Activated CD4-positive, alpha-beta T cell treated with anti-CD3 and anti-CD28 coated beads, Interleukin-2, amount 50 U/mL, for 16 hours (primary cell): Measurements from ENCODE around the gene NFKB1.
A peak's percentile ranks its signal among the peaks of the same experiment; 100 is the strongest.
"Not testable (repeated sequence)": the region's sequence is repeated elsewhere in the genome, so short reads cannot be mapped to it uniquely, and the experiment has no call there.

ENCODE experiments used
- DNase-seq: peaks from one replicate; pipeline ENCODE4 v3.0.0-alpha.2; 2020

Gene NFKB1

DNA sequence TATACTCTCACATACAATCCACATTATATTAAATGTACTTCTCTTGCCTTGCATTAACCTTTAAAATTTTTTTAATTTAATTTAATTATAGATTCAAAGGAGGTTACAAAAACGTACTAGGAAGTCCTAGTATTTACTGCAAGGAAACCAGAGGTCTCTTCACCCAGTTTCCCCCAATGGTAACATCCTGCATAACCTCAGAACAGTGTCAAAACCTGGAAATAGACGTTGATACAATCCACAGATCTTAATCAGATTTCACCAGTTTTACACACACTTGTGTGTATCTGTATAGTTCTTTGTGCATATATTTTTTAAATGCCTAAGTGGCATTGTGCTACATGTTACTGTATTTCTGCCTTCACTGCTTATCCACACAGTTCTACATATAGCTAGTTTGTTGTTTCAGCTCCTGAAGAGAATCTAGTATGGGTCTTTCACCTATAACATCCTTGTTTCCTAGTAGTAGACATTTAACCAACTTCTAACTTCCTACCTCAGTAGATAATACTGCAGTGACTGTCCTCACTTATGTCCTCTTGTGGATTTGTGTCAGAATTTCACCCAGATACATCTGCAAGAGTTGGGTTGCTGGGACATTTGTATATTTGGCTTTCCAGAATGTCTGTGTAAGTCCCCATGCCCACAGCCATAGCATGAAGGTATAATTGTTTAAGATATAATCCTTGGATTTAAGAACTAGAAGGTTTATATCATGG lies 103.2 kb downstream of the NFKB1 start:
- no peak for DNase-seq

GRCh38 chr4:102606261-102606660 lies 105.1 kb downstream of the NFKB1 start:
- no peak for DNase-seq

DNA sequence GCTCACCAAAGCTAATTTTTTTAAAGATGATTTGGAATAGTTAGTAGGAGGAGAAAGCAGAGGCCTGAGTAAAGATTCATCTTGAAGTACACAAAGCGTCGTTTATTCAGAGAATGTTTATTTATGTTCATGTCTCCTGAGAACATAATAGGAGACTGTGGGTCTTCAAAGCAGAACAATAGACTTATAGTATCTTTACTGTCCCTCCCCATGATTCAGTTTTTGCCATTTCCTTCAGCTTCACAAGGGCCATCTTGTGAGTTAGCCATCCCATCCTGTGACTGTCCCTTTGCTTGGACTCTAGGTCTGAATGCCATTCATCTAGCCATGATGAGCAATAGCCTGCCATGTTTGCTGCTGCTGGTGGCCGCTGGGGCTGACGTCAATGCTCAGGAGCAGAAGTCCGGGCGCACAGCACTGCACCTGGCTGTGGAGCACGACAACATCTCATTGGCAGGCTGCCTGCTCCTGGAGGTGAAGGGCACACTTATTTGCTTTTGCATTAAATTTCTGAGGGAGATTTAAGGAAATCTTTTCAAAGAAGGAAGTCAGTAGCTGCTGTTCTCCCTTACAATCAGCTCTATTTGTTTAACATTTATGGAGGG lies 105.8 kb downstream of the NFKB1 start:
- no peak for DNase-seq

GRCh38 chr4:102608190-102608589 lies 107.0 kb downstream of the NFKB1 start:
- DNase-seq: no peak

GRCh38 chr4:102610007-102610406 lies 108.8 kb downstream of the NFKB1 start:
- no peak for DNase-seq

- DNase-seq: no peak
These were observed 109.3 kb downstream of the NFKB1 start for GRCh38 chr4:102610476-102610875.

DNA sequence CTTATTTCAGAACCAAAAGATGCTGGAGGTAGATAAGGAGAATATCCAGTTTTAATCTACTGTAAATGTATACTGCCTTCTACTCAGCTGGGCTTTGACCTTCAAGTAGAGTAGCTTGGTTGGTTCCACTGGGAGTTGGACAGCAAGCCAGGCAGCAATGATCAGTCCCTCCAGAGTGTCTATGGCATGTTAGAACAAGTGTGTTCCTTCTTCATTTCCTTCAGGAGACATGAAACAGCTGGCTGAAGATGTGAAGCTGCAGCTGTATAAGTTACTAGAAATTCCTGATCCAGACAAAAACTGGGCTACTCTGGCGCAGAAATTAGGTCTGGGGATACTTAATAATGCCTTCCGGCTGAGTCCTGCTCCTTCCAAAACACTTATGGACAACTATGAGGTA lies 111.1 kb downstream of the NFKB1 start:
- no peak for DNase-seq

GRCh38 chr4:102612824-102613366 lies 111.7 kb downstream of the NFKB1 start:
- DNase-seq: peak; percentile 49

DNA sequence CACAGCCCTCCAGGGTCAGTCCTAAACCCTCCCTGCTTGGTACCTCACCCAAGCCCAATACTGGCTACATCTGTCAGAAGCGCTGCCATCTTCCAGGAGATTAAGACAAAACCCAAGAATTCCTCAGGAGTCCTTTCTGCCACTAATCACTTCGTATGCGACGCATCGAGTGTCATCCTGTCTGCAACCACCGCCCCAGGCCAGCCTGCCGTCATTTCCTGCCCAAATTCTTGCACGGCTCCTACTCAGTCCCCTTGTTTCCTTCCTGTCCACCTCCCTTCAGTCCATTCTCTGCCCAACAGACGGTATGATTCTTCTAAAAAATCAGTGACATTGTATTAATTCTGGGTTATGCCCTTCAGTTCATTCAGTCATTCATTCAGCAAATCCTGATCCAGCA lies 113.6 kb downstream of the NFKB1 start:
- DNase-seq: no peak

- peak; percentile 47 for DNase-seq
These were observed 115.5 kb downstream of the NFKB1 start for GRCh38 chr4:102616636-102617035.

DNA sequence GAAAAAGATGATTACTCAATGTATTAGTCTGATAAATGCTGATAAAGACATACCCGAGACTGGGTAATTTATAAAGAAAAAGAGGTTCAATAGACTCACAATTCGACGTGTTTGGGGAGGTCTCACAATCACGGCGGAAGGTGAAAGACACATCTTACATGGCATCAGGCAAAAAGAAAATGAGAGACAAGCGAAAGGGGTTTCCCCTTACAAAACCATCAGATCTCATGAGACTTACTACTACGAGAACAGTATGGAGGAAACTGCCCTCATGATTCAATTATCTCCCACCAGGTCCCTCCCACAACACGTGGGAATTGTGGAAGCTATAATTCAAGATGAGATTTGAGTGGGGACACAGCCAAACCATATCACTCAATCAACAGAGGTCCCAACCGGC lies 117.9 kb downstream of the NFKB1 start:
- DNase-seq: not testable (repeated sequence)

- not testable (repeated sequence) for DNase-seq
These were observed 118.8 kb downstream of the NFKB1 start for GRCh38 chr4:102619776-102620631.

DNA sequence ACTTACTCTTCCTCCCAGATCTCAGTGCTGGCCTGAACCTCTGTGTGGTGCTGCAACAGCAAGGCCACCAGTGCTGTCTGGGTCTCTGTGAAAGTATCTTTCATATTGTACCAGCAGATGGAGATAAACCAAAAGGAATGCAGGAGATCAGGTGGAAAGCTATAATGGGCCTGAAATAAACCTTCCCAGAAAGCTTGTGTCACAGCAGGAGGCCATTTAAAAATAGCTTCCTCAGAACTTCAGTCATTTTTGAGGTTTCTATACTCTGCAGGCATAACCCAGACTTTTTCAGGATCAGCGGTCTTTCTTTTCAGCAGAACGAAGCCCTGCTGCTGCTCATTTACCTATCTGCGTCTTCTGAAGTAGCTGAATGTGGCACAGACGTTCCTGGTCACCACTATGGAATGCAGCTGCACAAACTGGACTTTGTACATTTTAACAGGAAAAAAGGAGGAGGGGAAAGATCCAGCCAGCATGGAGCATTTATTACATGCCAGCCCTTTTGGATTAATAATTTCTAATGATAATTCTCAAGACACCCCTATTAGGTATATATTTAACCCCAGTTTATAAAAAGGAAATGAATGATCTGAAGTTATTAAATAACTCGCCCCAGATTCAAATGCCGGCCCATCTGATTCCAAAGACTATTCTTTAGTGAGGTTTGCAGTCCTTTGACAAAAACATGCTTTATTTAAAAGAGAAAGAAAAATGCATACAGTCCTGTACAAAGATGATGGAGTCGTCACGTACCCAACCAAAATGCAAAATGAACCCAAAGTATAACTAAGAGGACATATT lies 119.7 kb downstream of the NFKB1 start:
- no peak for DNase-seq

DNA sequence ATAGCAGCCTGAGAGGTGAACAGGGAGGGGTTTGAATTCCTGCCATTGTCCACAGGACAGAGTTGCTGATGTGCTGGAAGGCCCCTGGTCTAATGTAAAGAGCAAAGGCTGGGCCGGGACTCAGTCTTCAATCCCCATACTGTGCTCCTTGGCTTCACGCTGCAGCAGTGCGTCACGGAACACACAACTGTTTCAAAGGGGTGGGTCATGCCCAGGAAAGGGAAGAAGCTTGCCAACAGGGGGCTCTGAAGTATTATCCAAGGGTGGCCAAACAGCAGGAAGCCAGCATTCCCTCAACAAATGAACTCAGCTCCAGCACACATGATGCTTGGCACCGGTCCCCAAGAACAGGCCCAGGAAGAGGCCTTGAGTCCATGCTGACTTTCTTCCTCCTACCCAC lies 122.5 kb downstream of the NFKB1 start:
- no peak for DNase-seq

- DNase-seq: no peak
These were observed 123.3 kb downstream of the NFKB1 start for GRCh38 chr4:102624505-102624904.

DNA sequence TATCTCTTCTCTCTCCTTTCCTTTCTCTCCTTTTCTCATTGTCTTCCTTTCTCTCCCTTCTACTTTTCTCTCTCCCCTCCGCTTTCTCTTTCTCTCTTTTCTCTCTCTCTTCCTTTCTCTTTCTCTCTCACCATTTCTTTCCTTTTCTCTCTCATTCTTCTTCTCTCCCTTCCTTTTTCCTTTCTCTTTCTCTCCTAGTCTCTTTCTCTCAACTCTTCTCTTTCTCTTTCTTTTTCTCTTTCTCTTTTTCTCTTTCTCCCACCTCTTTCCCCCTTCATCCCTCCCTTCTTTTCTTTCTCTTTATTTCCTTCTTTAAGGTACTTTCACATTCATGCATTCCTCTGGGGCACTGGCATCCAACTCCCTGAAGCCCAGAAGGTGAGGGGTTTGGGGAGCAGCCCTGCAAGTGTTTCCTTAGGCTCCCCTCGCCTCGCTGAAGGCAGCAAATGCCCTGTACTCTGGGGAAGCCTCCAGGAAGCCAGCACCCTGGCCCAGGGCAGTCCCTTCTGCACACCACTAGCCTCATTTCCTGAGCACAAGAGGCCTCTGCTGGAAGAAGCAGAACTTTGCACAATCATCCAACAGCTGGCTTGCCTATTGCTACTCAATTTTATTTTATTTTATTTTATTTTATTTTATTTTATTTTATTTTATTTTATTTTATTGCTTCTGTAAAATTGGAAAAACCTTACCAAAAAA lies 124.2 kb downstream of the NFKB1 start:
- peak; percentile 77 for DNase-seq

DNA sequence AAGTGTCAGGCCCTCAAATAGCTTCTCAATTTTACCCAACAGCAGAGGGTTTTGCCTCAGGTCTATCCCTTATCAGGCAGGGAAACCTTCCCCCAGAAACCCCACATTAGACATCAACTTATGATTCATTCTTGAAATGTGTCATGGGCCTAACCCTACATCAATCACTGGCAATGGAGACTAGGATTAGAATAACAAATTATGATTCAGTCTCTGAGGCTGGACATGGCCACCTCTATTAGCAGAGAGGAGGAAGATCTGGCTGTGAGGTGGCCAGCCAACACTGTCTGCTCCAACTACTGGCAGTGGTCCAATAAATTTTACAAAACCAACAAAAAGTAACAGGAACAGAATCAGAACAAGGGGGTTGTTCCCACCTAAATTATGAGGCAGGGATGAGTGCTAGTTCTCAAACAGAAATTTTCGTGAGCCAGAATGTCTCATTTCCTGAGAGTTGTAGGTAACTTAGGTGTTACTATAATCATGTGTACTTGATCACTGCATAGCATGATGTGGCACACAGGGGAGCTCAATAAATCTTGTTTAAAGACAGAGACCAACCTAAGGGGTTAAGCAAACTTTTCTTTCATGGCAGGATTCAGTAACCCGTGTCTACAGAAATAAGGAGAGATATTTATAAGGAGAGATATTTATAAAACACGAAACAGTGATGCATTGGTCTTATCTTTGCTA lies 126.8 kb downstream of the NFKB1 start:
- DNase-seq: peak; percentile 73

DNA sequence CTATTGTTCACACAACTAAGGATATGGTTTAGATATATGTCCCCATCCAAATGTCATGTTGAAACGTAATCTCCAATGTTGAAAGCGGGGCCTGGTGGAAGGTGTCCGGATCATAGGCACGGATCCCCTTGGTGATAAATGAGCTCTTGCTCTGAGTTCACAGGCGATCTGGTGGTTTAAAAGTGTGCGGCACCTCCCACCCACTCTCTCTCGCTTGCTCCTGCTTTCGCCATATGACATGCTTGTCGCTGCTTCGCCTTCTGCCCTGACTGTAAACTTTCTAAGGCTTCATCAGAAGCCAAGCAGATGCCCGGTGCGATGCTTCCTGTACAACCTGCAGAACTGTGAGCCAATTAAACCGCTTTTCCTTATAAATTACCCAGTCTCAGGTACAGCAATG lies 128.5 kb downstream of the NFKB1 start:
- no peak for DNase-seq

DNA sequence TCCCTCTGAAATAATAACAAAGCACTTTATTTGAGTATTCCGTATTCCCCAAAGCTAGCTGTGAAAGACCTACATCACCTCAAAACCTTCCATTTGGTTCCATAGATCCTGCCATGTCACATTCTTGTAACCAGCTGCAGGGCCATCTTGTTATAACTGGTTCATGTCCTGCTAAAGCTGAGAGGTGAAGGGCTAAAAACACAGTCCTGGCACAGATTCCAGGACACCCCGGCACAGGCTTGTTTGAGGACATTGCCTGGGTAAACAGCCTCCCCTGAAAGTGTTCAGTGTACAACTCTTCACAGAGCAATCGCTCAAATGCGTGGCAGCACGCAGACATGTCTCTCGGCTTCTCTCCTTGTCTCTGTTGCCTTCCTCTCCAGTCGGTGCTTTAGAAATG lies 130.5 kb downstream of the NFKB1 start:
- DNase-seq: no peak

- no peak for DNase-seq
These were observed 131.3 kb downstream of the NFKB1 start for GRCh38 chr4:102632241-102633065.

GRCh38 chr4:102633100-102633499 lies 131.9 kb downstream of the NFKB1 start:
- no peak for DNase-seq
